HCT116 (cell line): ENCODE results near the gene DRD3.

Source experiments
- CEBPB ChIP-seq: IDR thresholded peaks from 2 replicates; pipeline ENCODE4 v1.6.1; 2012; ENCODE audit warnings: low read depth
- EZH2 ChIP-seq: fragments of 200-600 bp; sonication (generic); IDR thresholded peaks from 2 replicates; pipeline ENCODE4 v1.6.1; 2017; ENCODE audit warnings: antibody characterized with exemption, mixed run types
- EZH2phosphoT487 ChIP-seq: fragments of 200-600 bp; IDR thresholded peaks from 2 replicates; pipeline ENCODE4 v1.6.1; 2018; ENCODE audit warnings: antibody characterized with exemption, borderline replicate concordance
- POLR2A ChIP-seq: IDR thresholded peaks from 2 replicates; pipeline ENCODE4 v1.7.0; 2011; ENCODE audit warnings: borderline replicate concordance; ENCODE audit not compliant: insufficient read depth, insufficient read length; ENCODE audit errors: extremely low read depth
- RAD21 ChIP-seq: IDR thresholded peaks from 2 replicates; pipeline ENCODE4 v1.6.1; 2012; ENCODE audit warnings: low read depth, mild to moderate bottlenecking
- SP1 ChIP-seq: IDR thresholded peaks from 2 replicates; pipeline ENCODE4 v1.6.1; 2012; ENCODE audit warnings: low read depth
- TCF7L2 ChIP-seq: IDR thresholded peaks from 2 replicates; pipeline ENCODE4 v1.7.0; 2011; ENCODE audit warnings: borderline replicate concordance, inconsistent platforms; ENCODE audit not compliant: insufficient read depth, insufficient read length; ENCODE audit errors: extremely low read depth
- TF ChIP-seq, protein P1 (sequence below), 3 experiments: fragments of 200-600 bp in 1 of 3; sonication (generic) in 1 of 3; IDR thresholded peaks in 2 of 3; conservative IDR thresholded peaks in 1 of 3; 2 replicates each; pipeline ENCODE4 v1.5.1; 2012 to 2017; ENCODE audit warnings: low read depth in 2 of 3, low read length in 2 of 3, antibody characterized with exemption in 1 of 3, borderline replicate concordance in 1 of 3, control low read depth in 1 of 3, mild to moderate bottlenecking in 1 of 3, mixed read lengths in 1 of 3, mixed run types in 1 of 3, moderate library complexity in 1 of 3; ENCODE audit not compliant: insufficient read depth in 1 of 3
- TF ChIP-seq, protein P2 (sequence below): IDR thresholded peaks from 2 replicates; pipeline ENCODE4 v1.6.1; 2012; ENCODE audit warnings: low read depth

DNA sequence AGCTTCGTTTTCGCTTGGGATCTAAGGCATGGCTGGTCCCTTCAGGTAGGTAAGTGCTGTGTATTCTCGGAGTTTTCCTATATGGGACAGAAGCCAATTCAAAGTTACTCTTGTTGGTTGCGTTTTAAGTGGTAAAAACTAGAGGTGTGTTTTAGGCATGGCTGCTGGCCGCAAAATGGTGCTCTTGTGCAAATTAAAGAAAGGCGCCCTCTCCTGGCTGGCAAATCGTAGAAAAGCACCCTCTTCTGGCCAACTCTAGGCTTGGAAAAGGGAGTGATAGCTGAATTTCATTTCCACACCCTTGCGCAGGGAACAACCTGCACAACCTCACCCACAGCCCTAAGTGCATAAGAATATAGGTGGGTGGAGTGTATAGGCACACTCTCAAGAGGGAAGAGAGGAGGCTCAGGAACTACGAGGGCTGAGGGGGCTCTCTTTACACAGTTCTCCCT is 23.5 kb downstream of the DRD3 start:
- TF ChIP-seq, protein P1, sequence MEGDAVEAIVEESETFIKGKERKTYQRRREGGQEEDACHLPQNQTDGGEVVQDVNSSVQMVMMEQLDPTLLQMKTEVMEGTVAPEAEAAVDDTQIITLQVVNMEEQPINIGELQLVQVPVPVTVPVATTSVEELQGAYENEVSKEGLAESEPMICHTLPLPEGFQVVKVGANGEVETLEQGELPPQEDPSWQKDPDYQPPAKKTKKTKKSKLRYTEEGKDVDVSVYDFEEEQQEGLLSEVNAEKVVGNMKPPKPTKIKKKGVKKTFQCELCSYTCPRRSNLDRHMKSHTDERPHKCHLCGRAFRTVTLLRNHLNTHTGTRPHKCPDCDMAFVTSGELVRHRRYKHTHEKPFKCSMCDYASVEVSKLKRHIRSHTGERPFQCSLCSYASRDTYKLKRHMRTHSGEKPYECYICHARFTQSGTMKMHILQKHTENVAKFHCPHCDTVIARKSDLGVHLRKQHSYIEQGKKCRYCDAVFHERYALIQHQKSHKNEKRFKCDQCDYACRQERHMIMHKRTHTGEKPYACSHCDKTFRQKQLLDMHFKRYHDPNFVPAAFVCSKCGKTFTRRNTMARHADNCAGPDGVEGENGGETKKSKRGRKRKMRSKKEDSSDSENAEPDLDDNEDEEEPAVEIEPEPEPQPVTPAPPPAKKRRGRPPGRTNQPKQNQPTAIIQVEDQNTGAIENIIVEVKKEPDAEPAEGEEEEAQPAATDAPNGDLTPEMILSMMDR (IDR thresholded peaks at IDR 0.05 in 2 of 3, conservative IDR thresholded peaks at IDR 0.05 in 1 of 3; ENCODE audit: borderline replicate concordance in 1 of 3, insufficient read depth in 1 of 3, low read depth in 2 of 3, low read length in 2 of 3) = peak; percentile 84 to 99 (median 92)
- TF ChIP-seq EZH2phosphoT487 (no peak), SP1 (no peak), POLR2A (no peak), RAD21 (peak; percentile 50), EZH2 (no peak), CEBPB (no peak), TCF7L2 (no peak)
- TF ChIP-seq, protein P2, sequence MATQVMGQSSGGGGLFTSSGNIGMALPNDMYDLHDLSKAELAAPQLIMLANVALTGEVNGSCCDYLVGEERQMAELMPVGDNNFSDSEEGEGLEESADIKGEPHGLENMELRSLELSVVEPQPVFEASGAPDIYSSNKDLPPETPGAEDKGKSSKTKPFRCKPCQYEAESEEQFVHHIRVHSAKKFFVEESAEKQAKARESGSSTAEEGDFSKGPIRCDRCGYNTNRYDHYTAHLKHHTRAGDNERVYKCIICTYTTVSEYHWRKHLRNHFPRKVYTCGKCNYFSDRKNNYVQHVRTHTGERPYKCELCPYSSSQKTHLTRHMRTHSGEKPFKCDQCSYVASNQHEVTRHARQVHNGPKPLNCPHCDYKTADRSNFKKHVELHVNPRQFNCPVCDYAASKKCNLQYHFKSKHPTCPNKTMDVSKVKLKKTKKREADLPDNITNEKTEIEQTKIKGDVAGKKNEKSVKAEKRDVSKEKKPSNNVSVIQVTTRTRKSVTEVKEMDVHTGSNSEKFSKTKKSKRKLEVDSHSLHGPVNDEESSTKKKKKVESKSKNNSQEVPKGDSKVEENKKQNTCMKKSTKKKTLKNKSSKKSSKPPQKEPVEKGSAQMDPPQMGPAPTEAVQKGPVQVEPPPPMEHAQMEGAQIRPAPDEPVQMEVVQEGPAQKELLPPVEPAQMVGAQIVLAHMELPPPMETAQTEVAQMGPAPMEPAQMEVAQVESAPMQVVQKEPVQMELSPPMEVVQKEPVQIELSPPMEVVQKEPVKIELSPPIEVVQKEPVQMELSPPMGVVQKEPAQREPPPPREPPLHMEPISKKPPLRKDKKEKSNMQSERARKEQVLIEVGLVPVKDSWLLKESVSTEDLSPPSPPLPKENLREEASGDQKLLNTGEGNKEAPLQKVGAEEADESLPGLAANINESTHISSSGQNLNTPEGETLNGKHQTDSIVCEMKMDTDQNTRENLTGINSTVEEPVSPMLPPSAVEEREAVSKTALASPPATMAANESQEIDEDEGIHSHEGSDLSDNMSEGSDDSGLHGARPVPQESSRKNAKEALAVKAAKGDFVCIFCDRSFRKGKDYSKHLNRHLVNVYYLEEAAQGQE = no peak
